Activated naive CD8-positive, alpha-beta T cell (primary cell): ENCODE measurements around the gene MCM3.

ENCODE experiments used
- H3K27ac Mint-ChIP-seq: one replicate; pipeline ENCODE4 v1.8.0; 2021; ENCODE audit warnings: mixed read lengths
- H3K27me3 Mint-ChIP-seq: one replicate; pipeline ENCODE4 v1.8.0; 2021; ENCODE audit warnings: mixed read lengths
- H3K36me3 Mint-ChIP-seq: one replicate; pipeline ENCODE4 v1.8.0; 2021; ENCODE audit warnings: mixed read lengths
- H3K4me1 Mint-ChIP-seq: one replicate; pipeline ENCODE4 v1.8.0; 2021; ENCODE audit warnings: low read depth, mixed read lengths
- H3K4me3 Mint-ChIP-seq: one replicate; pipeline ENCODE4 v1.8.0; 2021; ENCODE audit warnings: mild to moderate bottlenecking, mixed read lengths
- H3K9me3 Mint-ChIP-seq: one replicate; pipeline ENCODE4 v1.8.0; 2021; ENCODE audit warnings: low read depth, mixed read lengths

MCM3 gene

GRCh38 chr6:52285177-52286068 lies 881 bp upstream of the MCM3 start:
- Mint-ChIP-seq H3K4me1 (peaks cover 51% of the 10 kb centered on the region), H3K36me3 (peaks cover 19% of the 10 kb centered on the region), H3K4me3 (no peak overlapping the region), H3K27ac (no peak overlapping the region), H3K9me3 (no peaks in the 10 kb centered on the region), H3K27me3 (no peaks in the 10 kb centered on the region)

- Mint-ChIP-seq H3K27me3 (no peaks in the 10 kb centered on the region), H3K4me3 (no peak overlapping the region), H3K36me3 (peaks cover 22% of the 10 kb centered on the region), H3K27ac (no peak overlapping the region), H3K4me1 (peaks cover 52% of the 10 kb centered on the region), H3K9me3 (no peaks in the 10 kb centered on the region)
These were observed 447 bp downstream of the MCM3 start for GRCh38 chr6:52284131-52284459.

GRCh38 chr6:52283111-52283510 lies 1.4 kb downstream of the MCM3 start:
- Mint-ChIP-seq H3K27ac (no peak overlapping the region), H3K4me3 (no peak overlapping the region), H3K4me1 (peaks cover 52% of the 10 kb centered on the region), H3K9me3 (no peaks in the 10 kb centered on the region), H3K36me3 (peaks cover 24% of the 10 kb centered on the region), H3K27me3 (no peaks in the 10 kb centered on the region)

GRCh38 chr6:52276130-52276529 lies 8.4 kb downstream of the MCM3 start:
- peaks cover 18% of the 10 kb centered on the region for H3K36me3 Mint-ChIP-seq
- no peaks in the 10 kb centered on the region for H3K9me3 Mint-ChIP-seq
- peaks cover 16% of the 10 kb centered on the region for H3K4me1 Mint-ChIP-seq
- no peak overlapping the region for H3K27ac Mint-ChIP-seq
- no peak overlapping the region for H3K4me3 Mint-ChIP-seq
- no peaks in the 10 kb centered on the region for H3K27me3 Mint-ChIP-seq

GRCh38 chr6:52271852-52272460 lies 12.6 kb downstream of the MCM3 start:
- Mint-ChIP-seq H3K27ac (no peak overlapping the region), H3K27me3 (no peaks in the 10 kb centered on the region), H3K4me3 (no peak overlapping the region), H3K9me3 (no peaks in the 10 kb centered on the region), H3K36me3 (peaks cover 10% of the 10 kb centered on the region), H3K4me1 (peaks cover 2% of the 10 kb centered on the region)

GRCh38 chr6:52263709-52264540 lies 20.6 kb downstream of the MCM3 start:
- Mint-ChIP-seq H3K27me3 (no peaks in the 10 kb centered on the region), H3K4me3 (peak overlapping the region; percentile 9), H3K27ac (peak overlapping the region; percentile 66), H3K36me3 (peaks cover 15% of the 10 kb centered on the region), H3K9me3 (no peaks in the 10 kb centered on the region), H3K4me1 (peaks cover 14% of the 10 kb centered on the region)

GRCh38 chr6:52262620-52263344 lies 21.8 kb downstream of the MCM3 start:
- H3K4me1 Mint-ChIP-seq, result peaks cover 14% of the 10 kb centered on the region
- no peaks in the 10 kb centered on the region for H3K27me3 Mint-ChIP-seq
- no peaks in the 10 kb centered on the region for H3K9me3 Mint-ChIP-seq
- H3K27ac Mint-ChIP-seq, result peak overlapping the region; percentile 87
- H3K4me3 Mint-ChIP-seq, result peak overlapping the region; percentile 77
- peaks cover 14% of the 10 kb centered on the region for H3K36me3 Mint-ChIP-seq

- Mint-ChIP-seq H3K9me3 (no peaks in the 10 kb centered on the region), H3K27ac (peak overlapping the region; percentile 41), H3K27me3 (no peaks in the 10 kb centered on the region), H3K36me3 (peaks cover 12% of the 10 kb centered on the region), H3K4me1 (peaks cover 14% of the 10 kb centered on the region), H3K4me3 (no peak overlapping the region)
These were observed 23.3 kb downstream of the MCM3 start for GRCh38 chr6:52261229-52261628.

GRCh38 chr6:52260634-52261033 lies 23.9 kb downstream of the MCM3 start:
- H3K27ac Mint-ChIP-seq, result no peak overlapping the region
- H3K4me3 Mint-ChIP-seq, result no peak overlapping the region
- H3K36me3 Mint-ChIP-seq, result peaks cover 12% of the 10 kb centered on the region
- no peaks in the 10 kb centered on the region for H3K9me3 Mint-ChIP-seq
- H3K4me1 Mint-ChIP-seq, result peaks cover 14% of the 10 kb centered on the region
- no peaks in the 10 kb centered on the region for H3K27me3 Mint-ChIP-seq

- no peak overlapping the region for H3K4me3 Mint-ChIP-seq
- peaks cover 8% of the 10 kb centered on the region for H3K27me3 Mint-ChIP-seq
- no peaks in the 10 kb centered on the region for H3K9me3 Mint-ChIP-seq
- peaks cover 14% of the 10 kb centered on the region for H3K4me1 Mint-ChIP-seq
- H3K27ac Mint-ChIP-seq, result peak overlapping the region; percentile 18
- H3K36me3 Mint-ChIP-seq, result no peaks in the 10 kb centered on the region
These were observed 29.1 kb downstream of the MCM3 start for GRCh38 chr6:52255434-52255833.

GRCh38 chr6:52254731-52255378 lies 29.7 kb downstream of the MCM3 start:
- H3K4me3 Mint-ChIP-seq, result no peak overlapping the region

GRCh38 chr6:52253494-52253893 lies 31.0 kb downstream of the MCM3 start:
- no peak overlapping the region for H3K4me3 Mint-ChIP-seq
- no peak overlapping the region for H3K27ac Mint-ChIP-seq
- no peaks in the 10 kb centered on the region for H3K36me3 Mint-ChIP-seq
- H3K9me3 Mint-ChIP-seq, result no peaks in the 10 kb centered on the region
- H3K27me3 Mint-ChIP-seq, result peaks cover 11% of the 10 kb centered on the region
- H3K4me1 Mint-ChIP-seq, result peaks cover 16% of the 10 kb centered on the region

More at GRCh38 chr6:52254731-52255378, 29.7 kb downstream of the MCM3 start:
- no peaks in the 10 kb centered on the region for H3K9me3 Mint-ChIP-seq
- H3K27me3 Mint-ChIP-seq, result peaks cover 8% of the 10 kb centered on the region
- H3K27ac Mint-ChIP-seq, result peak overlapping the region; percentile 18
- H3K4me1 Mint-ChIP-seq, result peaks cover 16% of the 10 kb centered on the region
- no peaks in the 10 kb centered on the region for H3K36me3 Mint-ChIP-seq

GRCh38 chr6:52251113-52251512 lies 33.4 kb downstream of the MCM3 start:
- Mint-ChIP-seq H3K4me3 (no peak overlapping the region), H3K36me3 (no peaks in the 10 kb centered on the region), H3K27ac (no peak overlapping the region), H3K4me1 (peaks cover 16% of the 10 kb centered on the region), H3K9me3 (no peaks in the 10 kb centered on the region), H3K27me3 (peaks cover 11% of the 10 kb centered on the region)

GRCh38 chr6:52249078-52249477 lies 35.5 kb downstream of the MCM3 start:
- Mint-ChIP-seq H3K27ac (no peak overlapping the region), H3K4me3 (no peak overlapping the region), H3K36me3 (no peaks in the 10 kb centered on the region), H3K9me3 (no peaks in the 10 kb centered on the region), H3K27me3 (peaks cover 9% of the 10 kb centered on the region), H3K4me1 (peaks cover 6% of the 10 kb centered on the region)
